Glutamatergic neuron (in vitro differentiated cells): ENCODE data around the gene ANKH. TPM values are rescaled to one million over a fixed set of nuclear protein-coding genes. Genes with fewer than 3 reads are reported as not detected.

Source experiments
- DNase-seq: peaks from one replicate; pipeline ENCODE4 v3.0.0; 2022
- H3K27ac Mint-ChIP-seq: one replicate; pipeline ENCODE4 v1.8.0; 2020; ENCODE audit warnings: mild to moderate bottlenecking, mixed read lengths, inconsistent platforms; ENCODE audit not compliant: unreplicated experiment
- H3K27me3 Mint-ChIP-seq: one replicate; pipeline ENCODE4 v1.8.0; 2020; ENCODE audit warnings: mild to moderate bottlenecking, moderate library complexity, mixed read lengths, inconsistent platforms; ENCODE audit not compliant: unreplicated experiment
- H3K36me3 Mint-ChIP-seq: one replicate; pipeline ENCODE4 v1.8.0; 2020; ENCODE audit warnings: mild to moderate bottlenecking, mixed read lengths, inconsistent platforms; ENCODE audit not compliant: unreplicated experiment
- H3K4me1 Mint-ChIP-seq: one replicate; pipeline ENCODE4 v1.8.0; 2020; ENCODE audit warnings: mild to moderate bottlenecking, low read depth, mixed read lengths, inconsistent platforms; ENCODE audit not compliant: unreplicated experiment
- H3K4me3 Mint-ChIP-seq: one replicate; pipeline ENCODE4 v1.8.0; 2020; ENCODE audit warnings: mild to moderate bottlenecking, mixed read lengths, inconsistent platforms; ENCODE audit not compliant: unreplicated experiment
- H3K9me3 Mint-ChIP-seq: one replicate; pipeline ENCODE4 v1.8.0; 2020; ENCODE audit warnings: mild to moderate bottlenecking, moderate library complexity, mixed read lengths, inconsistent platforms; ENCODE audit not compliant: unreplicated experiment
- CTCF ChIP-seq: fragments of 200-600 bp; sonication (generic); IDR thresholded peaks from one replicate; pipeline ENCODE4 v1.5.0; 2021; ENCODE audit not compliant: partially characterized antibody, unreplicated experiment
- total RNA-seq: library from RNA; stranded (reverse); fragmentation: NEBNext Ultra II Directional; extraction: Animal tissue kit (Norgen Biotek cat#: 25700); gene quantifications from one replicate; pipeline ENCODE4 v1.2.1, GENCODE V29; 2021; ENCODE audit not compliant: unreplicated experiment

The ANKH gene
- total RNA-seq, 1 donor from 2014 or later, result 83.3 TPM

DNA sequence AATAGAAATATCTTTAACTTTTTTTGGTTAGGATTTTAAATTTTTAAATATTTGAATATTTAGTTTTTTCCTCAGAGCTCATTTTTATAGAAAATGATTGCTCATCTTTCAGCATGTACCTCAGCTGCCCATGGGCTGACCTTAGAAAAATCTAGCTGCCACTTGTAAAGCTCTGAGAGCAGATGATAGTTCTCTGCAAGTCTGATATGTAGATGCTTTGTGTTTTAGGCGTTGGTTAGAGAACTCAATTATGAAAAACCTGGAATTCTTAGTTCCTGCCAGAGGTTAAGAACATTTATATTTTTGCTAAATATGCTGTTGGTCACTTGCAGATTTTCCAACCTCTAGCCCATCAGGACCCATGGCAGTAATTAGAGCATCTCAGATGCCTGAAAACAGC, 192.0 kb downstream of the ANKH start:
- Mint-ChIP-seq H3K36me3 (peaks cover 5% of the 10 kb centered on the region), H3K9me3 (peaks cover 4% of the 10 kb centered on the region), H3K27ac (no peak overlapping the region), H3K27me3 (no peaks in the 10 kb centered on the region), H3K4me1 (peaks cover 1% of the 10 kb centered on the region), H3K4me3 (no peak overlapping the region)
- no peak for TF ChIP-seq CTCF
- DNase-seq, result no peak

GRCh38 chr5:14678773-14679334, 192.7 kb downstream of the ANKH start:
- Mint-ChIP-seq H3K36me3 (peaks cover 5% of the 10 kb centered on the region), H3K4me3 (no peak overlapping the region)

DNA sequence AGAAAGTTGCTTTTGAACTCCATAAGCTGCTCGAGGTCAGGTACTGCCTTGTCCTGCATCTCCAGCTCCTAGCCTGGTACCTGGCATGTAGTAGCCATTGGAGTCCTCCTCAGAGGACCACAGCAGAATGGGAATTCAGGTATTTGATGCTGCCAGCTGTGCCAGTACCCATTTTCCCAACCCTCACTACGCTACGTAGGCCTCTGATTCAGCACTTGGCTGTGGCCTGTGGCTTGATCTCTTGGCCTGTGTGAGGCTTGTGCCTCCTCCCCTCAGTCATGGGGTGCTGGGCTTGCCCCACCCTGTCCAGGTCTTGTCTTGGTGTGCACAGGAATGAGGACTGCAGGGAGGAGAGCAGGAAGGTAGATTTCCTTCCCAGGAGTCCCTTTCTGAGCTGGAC, 195.3 kb downstream of the ANKH start:
- Mint-ChIP-seq H3K27me3 (peaks cover 3% of the 10 kb centered on the region), H3K4me1 (peaks cover 2% of the 10 kb centered on the region), H3K27ac (no peak overlapping the region), H3K4me3 (no peak overlapping the region), H3K36me3 (peaks cover 5% of the 10 kb centered on the region), H3K9me3 (peaks cover 2% of the 10 kb centered on the region)
- no peak for DNase-seq
- no peak for TF ChIP-seq CTCF

More at GRCh38 chr5:14678773-14679334, 192.7 kb downstream of the ANKH start:
- Mint-ChIP-seq H3K4me1 (peaks cover under 1% of the 10 kb centered on the region), H3K27me3 (peaks cover 3% of the 10 kb centered on the region), H3K27ac (no peak overlapping the region), H3K9me3 (peaks cover 3% of the 10 kb centered on the region)
- no peak for DNase-seq
- TF ChIP-seq CTCF, result no peak

- H3K9me3 Mint-ChIP-seq, result peaks cover 2% of the 10 kb centered on the region
- TF ChIP-seq CTCF, result no peak
- no peak overlapping the region for H3K4me3 Mint-ChIP-seq
- H3K36me3 Mint-ChIP-seq, result peaks cover 5% of the 10 kb centered on the region
- H3K27me3 Mint-ChIP-seq, result peaks cover 3% of the 10 kb centered on the region
- DNase-seq, result no peak
- no peak overlapping the region for H3K27ac Mint-ChIP-seq
- peaks cover 2% of the 10 kb centered on the region for H3K4me1 Mint-ChIP-seq
Observed at GRCh38 chr5:14675865-14676300, 195.7 kb downstream of the ANKH start.

DNA sequence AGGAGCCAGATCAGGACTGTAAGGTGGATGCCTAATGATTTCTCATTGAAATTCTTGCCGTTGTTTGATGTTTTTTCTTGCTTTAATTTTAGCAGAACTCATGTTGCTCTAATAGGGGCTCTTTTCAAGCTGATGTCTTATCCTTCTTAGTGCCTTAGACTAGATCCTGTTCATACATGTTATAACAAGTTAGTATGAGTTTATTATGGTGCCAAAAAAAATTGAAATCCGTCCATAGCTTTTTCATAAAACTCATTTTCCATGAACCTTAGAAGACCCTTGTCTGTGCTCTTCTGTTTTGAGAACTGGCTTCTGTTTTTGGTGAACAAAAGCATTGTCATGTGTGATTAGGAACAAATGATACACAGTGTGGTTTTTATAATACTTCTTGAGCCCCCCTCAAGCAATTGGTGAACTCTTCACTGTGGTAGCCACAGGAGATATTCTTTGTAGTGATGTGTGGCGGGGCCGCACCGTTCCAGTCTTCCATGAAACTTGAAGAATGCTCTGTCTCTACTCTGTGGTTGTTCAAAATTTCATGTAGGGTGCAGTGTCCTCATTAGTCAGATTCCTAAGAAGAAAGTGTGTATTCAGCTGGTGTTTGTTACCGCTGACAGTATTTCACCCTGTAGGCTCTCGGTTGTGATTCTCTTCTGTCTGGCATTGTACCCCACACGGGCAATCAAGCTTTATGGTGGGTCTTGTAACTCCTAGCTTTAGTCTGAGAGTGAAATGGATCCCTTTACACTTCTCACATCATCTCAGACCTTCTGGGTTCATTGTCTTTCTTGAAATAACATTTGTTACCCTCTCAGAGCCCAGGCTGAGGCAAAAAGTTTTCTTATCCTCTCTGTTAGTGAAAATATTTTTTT, 196.4 kb downstream of the ANKH start:
- H3K4me1 Mint-ChIP-seq, result peaks cover 2% of the 10 kb centered on the region
- peaks cover 5% of the 10 kb centered on the region for H3K36me3 Mint-ChIP-seq
- no peak for TF ChIP-seq CTCF
- no peak overlapping the region for H3K27ac Mint-ChIP-seq
- peaks cover 2% of the 10 kb centered on the region for H3K9me3 Mint-ChIP-seq
- H3K27me3 Mint-ChIP-seq, result peaks cover 3% of the 10 kb centered on the region
- no peak for DNase-seq
- no peak overlapping the region for H3K4me3 Mint-ChIP-seq
